ENCODE results near the gene ANKS1B.

The ANKS1B gene

GRCh38 chr12:98895086-98895651, 1089.6 kb downstream of the ANKS1B start:
- DNase-seq (ENCODE audit: low read depth in 2 of 2, low spot score in 1 of 2): no peak

GRCh38 chr12:98894412-98895085, 1090.2 kb downstream of the ANKS1B start:
- no peak for DNase-seq (ENCODE audit: low read depth in 2 of 2, low spot score in 1 of 2)

GRCh38 chr12:98893675-98894411, 1090.9 kb downstream of the ANKS1B start:
- DNase-seq (ENCODE audit: low read depth in 2 of 2, low spot score in 1 of 2): no peak

DNA sequence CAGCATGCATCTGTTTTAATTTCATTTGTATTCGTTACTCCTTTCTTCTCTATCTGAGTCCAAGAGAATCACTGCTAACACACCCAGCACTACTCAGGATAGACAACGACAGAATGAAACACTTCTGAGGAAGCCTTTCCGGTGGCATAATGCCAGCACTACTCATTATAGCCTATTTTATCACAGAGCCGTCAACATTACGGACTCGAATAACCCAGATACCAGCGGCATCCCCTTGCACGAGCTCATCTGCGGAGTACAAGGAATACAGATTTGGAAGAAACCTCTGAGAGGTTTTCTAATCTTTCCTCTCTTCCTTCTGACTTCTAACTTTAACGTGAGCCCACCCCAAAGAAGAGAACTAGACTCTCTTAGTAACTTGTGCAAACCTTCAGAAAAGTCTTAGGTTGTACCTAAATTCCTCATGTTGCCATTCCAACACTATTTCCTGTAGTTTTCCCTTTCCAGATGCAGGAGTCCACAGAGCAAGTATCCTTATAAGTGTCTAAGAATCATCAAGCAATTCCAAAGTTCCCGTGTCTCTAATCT, 1091.5 kb downstream of the ANKS1B start:
- no peak for DNase-seq (ENCODE audit: low read depth in 2 of 2, low spot score in 1 of 2)

DNA sequence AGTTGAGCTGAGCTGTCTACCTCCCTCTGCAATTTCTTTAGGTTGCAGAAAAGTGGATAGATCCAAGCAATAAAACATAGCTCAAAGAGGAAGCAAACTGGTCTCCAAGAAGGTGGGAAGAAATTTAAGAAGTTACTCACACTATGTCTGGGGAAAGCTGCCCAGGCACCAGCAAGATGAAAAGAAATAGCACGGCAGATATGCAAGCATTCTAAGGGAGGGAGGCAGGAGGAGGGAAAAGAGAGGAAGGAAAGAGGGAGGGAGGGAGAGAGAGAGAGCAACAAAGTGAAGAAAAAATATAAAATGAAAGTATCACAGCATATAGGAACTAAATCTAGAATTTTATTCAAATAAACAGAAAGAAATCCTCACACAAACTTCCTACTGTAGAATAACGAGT, 1099.0 kb downstream of the ANKS1B start:
- no peak for DNase-seq (ENCODE audit: low read depth in 2 of 2, low spot score in 1 of 2)

DNA sequence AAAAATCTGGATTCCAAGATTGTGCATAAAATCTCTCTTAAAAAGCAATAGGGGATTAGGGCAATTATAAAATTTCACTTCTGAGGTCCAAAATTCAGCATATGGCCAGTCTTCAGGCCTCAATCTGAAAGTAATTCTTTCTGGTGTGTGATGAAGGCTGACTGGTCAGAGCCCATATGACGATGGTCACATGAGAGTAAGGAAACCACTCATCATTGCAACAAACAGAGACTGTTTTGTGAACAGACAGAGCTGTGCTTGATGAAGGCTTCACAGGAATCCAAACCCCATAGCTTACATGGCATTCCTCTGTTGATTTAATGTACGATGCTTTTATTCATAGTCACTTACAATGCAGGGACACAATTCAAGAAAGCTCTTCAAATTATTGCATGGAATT, 1101.5 kb downstream of the ANKS1B start:
- DNase-seq (ENCODE audit: low read depth in 2 of 2, low spot score in 1 of 2): no peak

DNA sequence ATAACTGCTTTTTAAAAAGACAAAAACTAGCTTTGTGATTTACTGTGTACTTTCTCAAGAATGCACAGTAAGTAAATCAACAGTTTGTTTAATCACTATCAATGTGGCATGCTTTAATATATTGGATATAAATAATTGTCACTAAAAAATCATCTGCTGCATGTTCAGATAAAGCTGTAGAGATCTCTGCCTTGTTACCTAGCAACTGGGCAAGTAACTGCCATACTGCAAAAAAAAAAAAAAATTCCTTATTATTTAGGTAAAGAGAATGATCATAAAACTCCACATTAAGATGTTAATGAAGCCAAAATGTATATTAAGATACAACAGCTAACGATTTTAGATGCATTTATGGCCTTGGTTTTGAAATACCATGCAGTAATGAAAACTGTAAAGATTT, 1102.2 kb downstream of the ANKS1B start:
- no peak for DNase-seq (ENCODE audit: low read depth in 2 of 2, low spot score in 1 of 2)

- no peak for DNase-seq (ENCODE audit: low read depth in 2 of 2, low spot score in 1 of 2)
Measured at GRCh38 chr12:98873776-98874175, 1111.0 kb downstream of the ANKS1B start.

- DNase-seq (ENCODE audit: low read depth in 2 of 2, low spot score in 1 of 2): no peak
Measured at GRCh38 chr12:98870504-98870903, 1114.2 kb downstream of the ANKS1B start.

- no peak for DNase-seq (ENCODE audit: low read depth in 2 of 2, low spot score in 1 of 2)
Measured at GRCh38 chr12:98869886-98870503, 1114.7 kb downstream of the ANKS1B start.

GRCh38 chr12:98868538-98868937, 1116.2 kb downstream of the ANKS1B start:
- DNase-seq (ENCODE audit: low read depth in 2 of 2, low spot score in 1 of 2): no peak

DNA sequence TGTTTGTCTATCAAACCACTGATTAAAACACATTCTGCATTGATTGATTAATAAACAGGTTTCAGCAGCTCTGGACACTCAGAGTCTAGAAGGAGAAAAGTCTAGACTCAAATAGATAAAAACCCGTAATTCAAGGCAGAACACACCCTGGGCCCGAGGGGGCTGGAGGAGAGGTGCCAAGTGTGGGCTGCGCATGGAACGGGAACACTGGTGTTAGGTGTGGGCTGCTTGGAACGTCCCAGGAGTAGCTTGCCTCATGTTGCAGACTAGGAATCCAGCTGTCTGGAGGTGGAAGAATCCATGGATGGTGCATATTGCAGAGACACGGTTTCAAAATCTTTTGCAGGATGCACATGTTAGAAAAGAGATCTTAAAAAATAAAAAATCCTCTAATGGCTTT, 1116.7 kb downstream of the ANKS1B start:
- no peak for DNase-seq (ENCODE audit: low read depth in 2 of 2, low spot score in 1 of 2)

GRCh38 chr12:98864363-98864762, 1120.4 kb downstream of the ANKS1B start:
- DNase-seq (ENCODE audit: low read depth in 2 of 2, low spot score in 1 of 2): no peak

DNA sequence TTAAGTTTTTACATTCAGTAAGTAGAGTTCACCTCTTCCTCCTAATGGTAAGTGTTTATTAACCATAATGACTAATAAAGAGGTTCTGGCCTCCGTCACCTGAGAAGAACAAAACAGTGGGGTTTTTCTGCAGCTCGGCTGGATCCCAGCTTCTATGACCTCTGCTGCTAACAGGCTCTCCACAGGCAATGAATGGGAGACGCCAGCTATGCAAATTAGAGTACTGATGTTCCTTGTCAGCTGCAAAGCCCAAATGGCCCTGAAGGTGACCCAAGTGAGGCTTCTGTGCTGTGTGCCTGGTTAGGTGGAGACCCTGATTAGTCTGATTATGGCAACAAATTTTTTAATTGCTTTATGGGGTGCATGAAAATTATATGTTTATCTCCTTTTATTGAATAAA, 1121.6 kb downstream of the ANKS1B start:
- no peak for DNase-seq (ENCODE audit: low read depth in 2 of 2, low spot score in 1 of 2)

DNA sequence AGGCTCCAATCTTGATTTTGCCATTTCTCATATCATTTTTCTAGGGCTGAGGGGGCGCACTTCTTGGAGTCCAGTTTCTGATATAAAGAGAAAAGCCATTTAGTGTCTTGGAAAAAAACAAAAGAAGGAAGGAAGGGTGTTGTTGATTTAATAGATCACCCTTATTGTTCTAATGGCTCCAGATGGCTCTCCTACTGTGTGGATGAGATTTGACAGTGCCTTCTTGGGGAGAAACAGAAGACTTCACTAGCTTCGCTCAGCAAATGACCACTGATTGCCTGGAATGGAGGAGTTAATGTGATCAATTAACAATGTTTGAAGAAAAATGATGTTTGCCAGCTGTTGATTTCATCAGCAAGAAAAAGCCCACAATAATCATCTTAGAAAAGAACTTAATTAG, 1123.5 kb downstream of the ANKS1B start:
- no peak for DNase-seq (ENCODE audit: low read depth in 2 of 2, low spot score in 1 of 2)

GRCh38 chr12:98856897-98857540, 1127.7 kb downstream of the ANKS1B start:
- no peak for DNase-seq (ENCODE audit: low read depth in 2 of 2, low spot score in 1 of 2)

- DNase-seq (ENCODE audit: low read depth in 2 of 2, low spot score in 1 of 2): no peak
Measured at GRCh38 chr12:98852181-98852580, 1132.6 kb downstream of the ANKS1B start.

- DNase-seq (ENCODE audit: low read depth in 2 of 2, low spot score in 1 of 2): no peak
Measured at GRCh38 chr12:98847242-98847641, 1137.5 kb downstream of the ANKS1B start.

- DNase-seq (ENCODE audit: low read depth in 2 of 2, low spot score in 1 of 2): no peak
Measured at GRCh38 chr12:98845957-98846356, 1138.8 kb downstream of the ANKS1B start.

DNA sequence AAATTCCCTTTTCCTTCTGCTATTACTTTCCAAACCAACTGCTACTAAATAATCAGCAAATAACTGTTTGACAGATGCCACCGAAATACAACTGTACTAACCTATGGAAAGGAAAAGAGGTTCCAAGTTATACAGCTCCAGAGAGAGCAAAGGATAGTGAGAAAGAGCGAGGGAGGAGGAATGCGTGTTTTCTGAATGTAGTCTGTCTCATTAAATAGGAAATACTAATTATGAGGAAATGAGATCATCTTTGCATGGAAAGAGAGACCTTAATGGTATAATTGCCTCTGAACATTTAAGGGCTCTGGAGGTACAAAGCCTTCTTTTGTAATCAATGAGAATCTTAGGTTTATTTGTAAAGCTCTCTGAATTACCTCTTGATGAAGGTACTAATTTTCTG, 1144.4 kb downstream of the ANKS1B start:
- no peak for DNase-seq (ENCODE audit: low read depth in 2 of 2, low spot score in 1 of 2)

- DNase-seq (ENCODE audit: low read depth in 2 of 2, low spot score in 1 of 2): no peak
Measured at GRCh38 chr12:98838231-98838647, 1146.5 kb downstream of the ANKS1B start.
